Liver (tissue), 3 donors: ENCODE results near the gene ZGLP1.

Experiments
- GABPA ChIP-seq, 2 donors: IDR thresholded peaks in 1 of 2; conservative IDR thresholded peaks in 1 of 2; 2 replicates each; pipeline ENCODE4 v1.6.1; 2016; ENCODE audit warnings: antibody characterized with exemption in 2 of 2, mild to moderate bottlenecking in 1 of 2, moderate library complexity in 1 of 2
- JUND ChIP-seq, 2 donors: IDR thresholded peaks; 2 replicates each; pipeline ENCODE4 v1.6.1; 2016; ENCODE audit warnings: antibody characterized with exemption in 2 of 2
- RAD21 ChIP-seq, 2 donors: IDR thresholded peaks; 2 replicates each; pipeline ENCODE4 v1.6.1; 2016; ENCODE audit warnings: antibody characterized with exemption in 2 of 2, mild to moderate bottlenecking in 2 of 2
- RXRA ChIP-seq, 2 donors: IDR thresholded peaks; 2 replicates each; pipeline ENCODE4 v1.6.1; 2017 to 2018; ENCODE audit warnings: antibody characterized with exemption in 2 of 2, mild to moderate bottlenecking in 1 of 2
- SP1 ChIP-seq: IDR thresholded peaks from 2 replicates; pipeline ENCODE4 v1.6.1; 2018; ENCODE audit warnings: antibody characterized with exemption, mild to moderate bottlenecking
- TAF1 ChIP-seq: conservative IDR thresholded peaks from 2 replicates; pipeline ENCODE4 v1.6.1; 2016; ENCODE audit warnings: antibody characterized with exemption, mild to moderate bottlenecking
- TF ChIP-seq, protein P1 (sequence below): fragments of 150-350 bp; IDR thresholded peaks from 2 replicates; pipeline ENCODE4 v1.5.1; 2017; ENCODE audit warnings: improper control_type of control experiment, low read depth, low read length; ENCODE audit not compliant: missing input control
- TF ChIP-seq, protein P2 (sequence below): IDR thresholded peaks from 2 replicates; pipeline ENCODE4 v1.6.1; 2016; ENCODE audit warnings: antibody characterized with exemption
- TF ChIP-seq, protein P3 (sequence below): IDR thresholded peaks from 2 replicates; pipeline ENCODE4 v1.6.1; 2016; ENCODE audit warnings: antibody characterized with exemption, mild to moderate bottlenecking
- TF ChIP-seq, protein P4 (sequence below): IDR thresholded peaks from 2 replicates; pipeline ENCODE4 v1.6.1; 2016; ENCODE audit warnings: antibody characterized with exemption
- TF ChIP-seq, protein P5 (sequence below): IDR thresholded peaks from 2 replicates; pipeline ENCODE4 v1.6.1; 2016; ENCODE audit warnings: antibody characterized with exemption
- donor health status: healthy.
- donor health status: healthy.

DNA sequence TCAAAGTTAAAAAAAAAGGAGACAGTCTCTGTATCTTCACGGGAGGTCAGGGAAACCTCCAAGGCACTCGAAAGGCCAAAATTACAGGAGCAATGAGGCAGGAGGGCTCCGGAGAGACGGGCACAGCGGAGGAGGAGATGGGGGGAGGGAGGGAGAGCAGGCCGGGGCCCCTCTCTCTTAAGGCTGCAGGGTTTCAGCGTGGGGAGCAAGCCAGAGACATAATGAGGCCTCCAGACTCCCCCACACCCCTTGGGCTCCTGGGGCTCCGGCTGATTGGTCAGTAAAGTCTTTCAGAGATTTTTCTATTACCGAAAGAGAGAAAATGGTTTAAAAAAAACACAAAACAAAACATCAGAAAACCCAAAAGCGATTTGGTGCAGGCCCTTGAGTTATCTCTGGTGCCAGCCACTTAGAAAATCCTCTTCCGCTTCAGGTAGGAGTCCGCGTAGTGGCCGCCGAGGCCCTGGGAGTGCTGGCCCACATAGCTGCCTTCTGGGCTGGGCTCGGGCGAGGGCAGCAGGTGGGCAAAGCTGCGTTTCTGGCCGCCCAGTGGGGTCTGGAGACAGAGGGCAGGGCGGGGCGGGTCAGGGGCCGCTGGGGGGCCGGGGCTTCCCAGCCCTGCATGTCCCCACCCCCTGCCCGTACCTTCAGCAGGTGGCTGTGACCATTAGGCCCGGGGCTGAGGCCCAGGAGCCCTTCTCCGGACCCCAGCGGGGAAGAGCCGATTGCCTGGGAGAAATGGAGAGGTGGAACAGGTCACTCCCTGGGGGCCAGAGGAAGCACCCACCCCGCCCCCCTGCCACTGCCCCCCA, 7.6 kb upstream of the ZGLP1 start:
- TF ChIP-seq JUND (IDR thresholded peaks at IDR 0.05) (no peak), GABPA (IDR thresholded peaks at IDR 0.05 in 1 of 2, conservative IDR thresholded peaks at IDR 0.05 in 1 of 2) (no peak), TAF1 (no peak), RXRA (IDR thresholded peaks at IDR 0.05) (no peak), SP1 (no peak), RAD21 (IDR thresholded peaks at IDR 0.05) (no peak)
- TF ChIP-seq, protein P1, sequence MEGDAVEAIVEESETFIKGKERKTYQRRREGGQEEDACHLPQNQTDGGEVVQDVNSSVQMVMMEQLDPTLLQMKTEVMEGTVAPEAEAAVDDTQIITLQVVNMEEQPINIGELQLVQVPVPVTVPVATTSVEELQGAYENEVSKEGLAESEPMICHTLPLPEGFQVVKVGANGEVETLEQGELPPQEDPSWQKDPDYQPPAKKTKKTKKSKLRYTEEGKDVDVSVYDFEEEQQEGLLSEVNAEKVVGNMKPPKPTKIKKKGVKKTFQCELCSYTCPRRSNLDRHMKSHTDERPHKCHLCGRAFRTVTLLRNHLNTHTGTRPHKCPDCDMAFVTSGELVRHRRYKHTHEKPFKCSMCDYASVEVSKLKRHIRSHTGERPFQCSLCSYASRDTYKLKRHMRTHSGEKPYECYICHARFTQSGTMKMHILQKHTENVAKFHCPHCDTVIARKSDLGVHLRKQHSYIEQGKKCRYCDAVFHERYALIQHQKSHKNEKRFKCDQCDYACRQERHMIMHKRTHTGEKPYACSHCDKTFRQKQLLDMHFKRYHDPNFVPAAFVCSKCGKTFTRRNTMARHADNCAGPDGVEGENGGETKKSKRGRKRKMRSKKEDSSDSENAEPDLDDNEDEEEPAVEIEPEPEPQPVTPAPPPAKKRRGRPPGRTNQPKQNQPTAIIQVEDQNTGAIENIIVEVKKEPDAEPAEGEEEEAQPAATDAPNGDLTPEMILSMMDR = no peak
- TF ChIP-seq, protein P2, sequence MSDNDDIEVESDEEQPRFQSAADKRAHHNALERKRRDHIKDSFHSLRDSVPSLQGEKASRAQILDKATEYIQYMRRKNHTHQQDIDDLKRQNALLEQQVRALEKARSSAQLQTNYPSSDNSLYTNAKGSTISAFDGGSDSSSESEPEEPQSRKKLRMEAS = no peak
- TF ChIP-seq, protein P3, sequence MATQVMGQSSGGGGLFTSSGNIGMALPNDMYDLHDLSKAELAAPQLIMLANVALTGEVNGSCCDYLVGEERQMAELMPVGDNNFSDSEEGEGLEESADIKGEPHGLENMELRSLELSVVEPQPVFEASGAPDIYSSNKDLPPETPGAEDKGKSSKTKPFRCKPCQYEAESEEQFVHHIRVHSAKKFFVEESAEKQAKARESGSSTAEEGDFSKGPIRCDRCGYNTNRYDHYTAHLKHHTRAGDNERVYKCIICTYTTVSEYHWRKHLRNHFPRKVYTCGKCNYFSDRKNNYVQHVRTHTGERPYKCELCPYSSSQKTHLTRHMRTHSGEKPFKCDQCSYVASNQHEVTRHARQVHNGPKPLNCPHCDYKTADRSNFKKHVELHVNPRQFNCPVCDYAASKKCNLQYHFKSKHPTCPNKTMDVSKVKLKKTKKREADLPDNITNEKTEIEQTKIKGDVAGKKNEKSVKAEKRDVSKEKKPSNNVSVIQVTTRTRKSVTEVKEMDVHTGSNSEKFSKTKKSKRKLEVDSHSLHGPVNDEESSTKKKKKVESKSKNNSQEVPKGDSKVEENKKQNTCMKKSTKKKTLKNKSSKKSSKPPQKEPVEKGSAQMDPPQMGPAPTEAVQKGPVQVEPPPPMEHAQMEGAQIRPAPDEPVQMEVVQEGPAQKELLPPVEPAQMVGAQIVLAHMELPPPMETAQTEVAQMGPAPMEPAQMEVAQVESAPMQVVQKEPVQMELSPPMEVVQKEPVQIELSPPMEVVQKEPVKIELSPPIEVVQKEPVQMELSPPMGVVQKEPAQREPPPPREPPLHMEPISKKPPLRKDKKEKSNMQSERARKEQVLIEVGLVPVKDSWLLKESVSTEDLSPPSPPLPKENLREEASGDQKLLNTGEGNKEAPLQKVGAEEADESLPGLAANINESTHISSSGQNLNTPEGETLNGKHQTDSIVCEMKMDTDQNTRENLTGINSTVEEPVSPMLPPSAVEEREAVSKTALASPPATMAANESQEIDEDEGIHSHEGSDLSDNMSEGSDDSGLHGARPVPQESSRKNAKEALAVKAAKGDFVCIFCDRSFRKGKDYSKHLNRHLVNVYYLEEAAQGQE = no peak
- TF ChIP-seq, protein P4, sequence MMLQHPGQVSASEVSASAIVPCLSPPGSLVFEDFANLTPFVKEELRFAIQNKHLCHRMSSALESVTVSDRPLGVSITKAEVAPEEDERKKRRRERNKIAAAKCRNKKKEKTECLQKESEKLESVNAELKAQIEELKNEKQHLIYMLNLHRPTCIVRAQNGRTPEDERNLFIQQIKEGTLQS = no peak
- TF ChIP-seq, protein P5, sequence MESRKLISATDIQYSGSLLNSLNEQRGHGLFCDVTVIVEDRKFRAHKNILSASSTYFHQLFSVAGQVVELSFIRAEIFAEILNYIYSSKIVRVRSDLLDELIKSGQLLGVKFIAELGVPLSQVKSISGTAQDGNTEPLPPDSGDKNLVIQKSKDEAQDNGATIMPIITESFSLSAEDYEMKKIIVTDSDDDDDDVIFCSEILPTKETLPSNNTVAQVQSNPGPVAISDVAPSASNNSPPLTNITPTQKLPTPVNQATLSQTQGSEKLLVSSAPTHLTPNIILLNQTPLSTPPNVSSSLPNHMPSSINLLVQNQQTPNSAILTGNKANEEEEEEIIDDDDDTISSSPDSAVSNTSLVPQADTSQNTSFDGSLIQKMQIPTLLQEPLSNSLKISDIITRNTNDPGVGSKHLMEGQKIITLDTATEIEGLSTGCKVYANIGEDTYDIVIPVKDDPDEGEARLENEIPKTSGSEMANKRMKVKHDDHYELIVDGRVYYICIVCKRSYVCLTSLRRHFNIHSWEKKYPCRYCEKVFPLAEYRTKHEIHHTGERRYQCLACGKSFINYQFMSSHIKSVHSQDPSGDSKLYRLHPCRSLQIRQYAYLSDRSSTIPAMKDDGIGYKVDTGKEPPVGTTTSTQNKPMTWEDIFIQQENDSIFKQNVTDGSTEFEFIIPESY = no peak
